ENCODE results near the gene NTMT1. TPM values are rescaled to one million over a fixed set of nuclear protein-coding genes. Genes with fewer than 3 reads are reported as not detected.

NTMT1 gene
- total and polyA plus RNA-seq, 4 donors, result 14.3 to 54.7 (median 33.2) TPM

- ATAC-seq (ENCODE audit: insufficient read depth, low FRiP score) (no peak), DNase-seq (no peak)
- WGBS, 2 donors, result 93 to 96% methylated on average over 17 of the region's 17 CpGs
- Histone ChIP-seq H3K27me3 (ENCODE audit: control insufficient read depth in 3 of 3, insufficient read depth in 3 of 3, low read length in 2 of 3) (no peaks in the 10 kb centered on the region), H3K36me3 (ENCODE audit: control insufficient read depth in 4 of 4, insufficient read depth in 4 of 4, low read length in 4 of 4) (peaks cover 7 to 43% (median 26%) of the 10 kb centered on the region in 4 donors), H3K27ac (ENCODE audit: low read depth in 1 of 2, low read length in 1 of 2) (no peak overlapping the region), H3K9ac (ENCODE audit: insufficient read depth in 1 of 2, low read length in 2 of 2) (no peak overlapping the region), H3K4me3 (no peak overlapping the region), H3K4me1 (ENCODE audit: control insufficient read depth in 5 of 5, insufficient read depth in 5 of 5, low read length in 5 of 5) (peaks cover 5 to 20% (median 12%) of the 10 kb centered on the region in 5 donors), H3K9me3 (ENCODE audit: control insufficient read depth in 4 of 4, insufficient read depth in 3 of 4, low read length in 3 of 4) (no peaks in the 10 kb centered on the region)
- TF ChIP-seq CTCF (IDR thresholded peaks at IDR 0.05; ENCODE audit: control extremely low read depth, extremely low read depth), result no peak
Measured at GRCh38 chr9:129639034-129639630, 13.2 kb downstream of the NTMT1 start.

DNA sequence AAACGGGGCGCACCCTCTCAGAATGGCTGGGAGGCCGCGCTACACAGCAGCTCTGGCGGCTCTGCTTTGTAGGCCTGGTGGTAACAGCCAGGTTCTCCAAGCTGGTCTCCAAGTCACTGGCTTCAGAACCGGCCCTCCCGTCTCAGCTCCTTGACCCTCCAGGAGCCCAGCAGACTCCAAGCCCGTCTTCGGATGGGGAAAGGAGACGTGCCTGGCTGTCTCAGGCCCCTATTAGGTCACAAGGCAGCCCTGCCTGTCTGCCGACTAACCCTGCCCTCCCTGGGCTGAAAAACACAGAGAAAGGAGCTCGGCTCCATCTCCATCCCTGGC, 13.8 kb downstream of the NTMT1 start:
- Histone ChIP-seq H3K36me3 (ENCODE audit: control insufficient read depth in 4 of 4, insufficient read depth in 4 of 4, low read length in 4 of 4) (peaks cover 7 to 38% (median 24%) of the 10 kb centered on the region in 4 donors), H3K9ac (ENCODE audit: insufficient read depth in 1 of 2, low read length in 2 of 2) (no peak overlapping the region), H3K9me3 (ENCODE audit: control insufficient read depth in 4 of 4, insufficient read depth in 3 of 4, low read length in 3 of 4) (no peaks in the 10 kb centered on the region), H3K4me1 (ENCODE audit: control insufficient read depth in 5 of 5, insufficient read depth in 5 of 5, low read length in 5 of 5) (peaks cover 5 to 20% (median 12%) of the 10 kb centered on the region in 5 donors), H3K27ac (ENCODE audit: low read depth in 1 of 2, low read length in 1 of 2) (no peak overlapping the region), H3K4me3 (no peak overlapping the region), H3K27me3 (ENCODE audit: control insufficient read depth in 3 of 3, insufficient read depth in 3 of 3, low read length in 2 of 3) (no peaks in the 10 kb centered on the region)
- ATAC-seq (ENCODE audit: insufficient read depth, low FRiP score) (no peak), DNase-seq (no peak)
- no peak for TF ChIP-seq CTCF (IDR thresholded peaks at IDR 0.05; ENCODE audit: control extremely low read depth, extremely low read depth)
- WGBS, 2 donors, result 83 to 87% methylated on average over 12 of the region's 12 CpGs

GRCh38 chr9:129640086-129640870, 14.3 kb downstream of the NTMT1 start:
- 70 to 76% methylated on average over 25 of the region's 25 CpGs for WGBS, 2 donors
- H3K9me3 ChIP-seq (ENCODE audit: control insufficient read depth in 4 of 4, insufficient read depth in 3 of 4, low read length in 3 of 4), result no peaks in the 10 kb centered on the region
- DNase-seq, result peak in 1 of 3 donors; percentile 39

More at GRCh38 chr9:129640086-129640870, 14.3 kb downstream of the NTMT1 start:
- Histone ChIP-seq H3K27me3 (ENCODE audit: control insufficient read depth in 3 of 3, insufficient read depth in 3 of 3, low read length in 2 of 3) (no peaks in the 10 kb centered on the region), H3K36me3 (ENCODE audit: control insufficient read depth in 4 of 4, insufficient read depth in 4 of 4, low read length in 4 of 4) (peaks cover 7 to 33% (median 20%) of the 10 kb centered on the region in 4 donors), H3K4me1 (ENCODE audit: control insufficient read depth in 5 of 5, insufficient read depth in 5 of 5, low read length in 5 of 5) (peaks cover 5 to 20% (median 12%) of the 10 kb centered on the region in 5 donors), H3K9ac (ENCODE audit: insufficient read depth in 1 of 2, low read length in 2 of 2) (no peak overlapping the region), H3K4me3 (no peak overlapping the region), H3K27ac (ENCODE audit: low read depth in 1 of 2, low read length in 1 of 2) (no peak overlapping the region)
- ATAC-seq (ENCODE audit: insufficient read depth, low FRiP score), result no peak
- no peak for TF ChIP-seq CTCF (IDR thresholded peaks at IDR 0.05; ENCODE audit: control extremely low read depth, extremely low read depth)
